Tibial nerve (tissue), 4 donors: ENCODE data around the gene SPTB. TPM values are rescaled to one million over a fixed set of nuclear protein-coding genes. Genes with fewer than 3 reads are reported as not detected.

Source experiments
- DNase-seq, 2 donors: peaks; one replicate each; pipeline ENCODE4 v3.0.0-alpha.2; 2019; ENCODE audit warnings: low spot score in 2 of 2
- H3K27ac ChIP-seq, 4 donors: fragments of 200-600 bp; sonication (generic) in 3 of 4; one replicate each; pipeline ENCODE4 v1.5.1; 2017 to 2019; ENCODE audit warnings: mild to moderate bottlenecking in 1 of 4
- H3K27me3 ChIP-seq, 2 donors: fragments of 200-600 bp; sonication (generic) in 1 of 2; one replicate each; pipeline versions ENCODE4 v1.5.1 to v1.6.0; 2017 to 2019
- H3K36me3 ChIP-seq, 3 donors: fragments of 200-600 bp; sonication (generic); one replicate each; pipeline ENCODE4 v1.5.1; 2018 to 2019
- H3K4me1 ChIP-seq, 4 donors: fragments of 200-600 bp; sonication (generic) in 3 of 4; one replicate each; pipeline ENCODE4 v1.5.1; 2017 to 2019
- H3K4me3 ChIP-seq, 4 donors: fragments of 200-600 bp; sonication (generic) in 3 of 4; one replicate each; pipeline ENCODE4 v1.5.1; 2017 to 2019; ENCODE audit warnings: mild to moderate bottlenecking in 1 of 4, moderate library complexity in 1 of 4
- H3K9me3 ChIP-seq, 4 donors: fragments of 200-600 bp; sonication (generic) in 3 of 4; one replicate each; pipeline ENCODE4 v1.5.1; 2017 to 2019
- EP300 ChIP-seq, 2 donors: sonication (generic); formaldehyde crosslinking; IDR thresholded peaks; one replicate each; pipeline ENCODE4 v1.6.1; 2017; ENCODE audit warnings: antibody characterized with exemption in 2 of 2, mild to moderate bottlenecking in 1 of 2
- POLR2A ChIP-seq, 2 donors: fragments of 450-650 bp; IDR thresholded peaks; one replicate each; pipeline ENCODE4 v1.6.1; 2017; ENCODE audit warnings: antibody characterized with exemption in 2 of 2, mild to moderate bottlenecking in 2 of 2, moderate library complexity in 2 of 2
- WGBS, 2 donors: methylation state at CpG; one replicate each; pipeline ENCODE4 v1.1.5; 2018; 5-methylcytosine and 5-hydroxymethylcytosine counted together
- total RNA-seq, 4 donors: library from RNA; depleted of rRNA; stranded (reverse); fragments of >200 nt; gene quantifications; one replicate each; pipeline ENCODE4 v1.1.0, GENCODE V29; 2016
- TF ChIP-seq, protein P1 (sequence below), 5 experiments: fragments of 200-600 bp in 3 of 5; fragments of 450-650 bp in 2 of 5; sonication (generic) in 3 of 5; IDR thresholded peaks; one replicate each; pipeline ENCODE4 v1.5.1; 2016 to 2019; ENCODE audit warnings: antibody characterized with exemption in 5 of 5, mild to moderate bottlenecking in 3 of 5, moderate library complexity in 2 of 5

The SPTB gene
- total RNA-seq, 4 donors from 2014 or later, result 4.5 to 12.6 (median 9.2) TPM

DNA sequence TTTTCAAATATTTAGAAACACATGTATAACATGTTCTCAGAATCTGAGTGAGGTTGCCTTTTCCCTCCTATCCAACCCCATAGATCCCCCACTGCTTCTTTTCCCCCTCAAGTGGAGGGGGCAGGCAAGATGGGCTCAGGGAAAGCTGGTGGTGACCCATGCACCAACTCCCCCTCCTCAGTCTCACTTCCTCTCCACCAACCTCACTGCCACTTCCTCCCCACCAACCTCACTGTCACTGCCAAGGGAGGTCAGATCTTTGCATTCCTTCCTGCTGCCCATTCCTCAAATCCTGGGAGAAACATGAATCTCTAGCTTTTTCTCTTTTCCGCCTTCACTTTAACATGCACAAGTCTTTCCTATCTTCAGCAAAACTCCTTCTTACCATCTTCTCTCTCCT is 48.7 kb downstream of the SPTB start:
- 90% methylated on average over 1 of the region's 1 CpG for WGBS, 2 donors
- DNase-seq, result no peak
- TF ChIP-seq, protein P1, sequence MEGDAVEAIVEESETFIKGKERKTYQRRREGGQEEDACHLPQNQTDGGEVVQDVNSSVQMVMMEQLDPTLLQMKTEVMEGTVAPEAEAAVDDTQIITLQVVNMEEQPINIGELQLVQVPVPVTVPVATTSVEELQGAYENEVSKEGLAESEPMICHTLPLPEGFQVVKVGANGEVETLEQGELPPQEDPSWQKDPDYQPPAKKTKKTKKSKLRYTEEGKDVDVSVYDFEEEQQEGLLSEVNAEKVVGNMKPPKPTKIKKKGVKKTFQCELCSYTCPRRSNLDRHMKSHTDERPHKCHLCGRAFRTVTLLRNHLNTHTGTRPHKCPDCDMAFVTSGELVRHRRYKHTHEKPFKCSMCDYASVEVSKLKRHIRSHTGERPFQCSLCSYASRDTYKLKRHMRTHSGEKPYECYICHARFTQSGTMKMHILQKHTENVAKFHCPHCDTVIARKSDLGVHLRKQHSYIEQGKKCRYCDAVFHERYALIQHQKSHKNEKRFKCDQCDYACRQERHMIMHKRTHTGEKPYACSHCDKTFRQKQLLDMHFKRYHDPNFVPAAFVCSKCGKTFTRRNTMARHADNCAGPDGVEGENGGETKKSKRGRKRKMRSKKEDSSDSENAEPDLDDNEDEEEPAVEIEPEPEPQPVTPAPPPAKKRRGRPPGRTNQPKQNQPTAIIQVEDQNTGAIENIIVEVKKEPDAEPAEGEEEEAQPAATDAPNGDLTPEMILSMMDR (IDR thresholded peaks at IDR 0.05), result no peak
- no peak for TF ChIP-seq EP300 (IDR thresholded peaks at IDR 0.05)
- TF ChIP-seq POLR2A (IDR thresholded peaks at IDR 0.05), result no peak
- Histone ChIP-seq H3K4me1 (no peaks in the 10 kb centered on the region), H3K9me3 (no peaks in the 10 kb centered on the region), H3K27ac (no peak overlapping the region), H3K4me3 (no peak overlapping the region), H3K36me3 (no peaks in the 10 kb centered on the region), H3K27me3 (no peaks in the 10 kb centered on the region)

- Histone ChIP-seq H3K27ac (no peak overlapping the region), H3K27me3 (no peaks in the 10 kb centered on the region), H3K36me3 (no peaks in the 10 kb centered on the region), H3K4me1 (peaks cover 0 to 6% (median 0%) of the 10 kb centered on the region in 4 donors), H3K4me3 (no peak overlapping the region), H3K9me3 (no peaks in the 10 kb centered on the region)
- no peak for DNase-seq
- TF ChIP-seq POLR2A (IDR thresholded peaks at IDR 0.05) (no peak), EP300 (IDR thresholded peaks at IDR 0.05) (no peak)
- TF ChIP-seq, protein P1 (IDR thresholded peaks at IDR 0.05), result no peak
- 76 to 95% methylated on average over 3 of the region's 3 CpGs for WGBS, 2 donors
Observed at GRCh38 chr14:64828071-64828470, 51.6 kb downstream of the SPTB start.

GRCh38 chr14:64826845-64827244 is 52.9 kb downstream of the SPTB start:
- peaks cover 0 to 7% (median 0%) of the 10 kb centered on the region in 4 donors for H3K4me1 ChIP-seq
- H3K27me3 ChIP-seq, result no peaks in the 10 kb centered on the region
- no peaks in the 10 kb centered on the region for H3K36me3 ChIP-seq
- no peak for DNase-seq
- WGBS, 2 donors, result 85 to 88% methylated on average over 6 of the region's 6 CpGs
- H3K9me3 ChIP-seq, result no peaks in the 10 kb centered on the region
- TF ChIP-seq EP300 (IDR thresholded peaks at IDR 0.05) (no peak), POLR2A (IDR thresholded peaks at IDR 0.05) (no peak)
- TF ChIP-seq, protein P1 (IDR thresholded peaks at IDR 0.05), result no peak
- no peak overlapping the region for H3K27ac ChIP-seq
- H3K4me3 ChIP-seq, result no peak overlapping the region

DNA sequence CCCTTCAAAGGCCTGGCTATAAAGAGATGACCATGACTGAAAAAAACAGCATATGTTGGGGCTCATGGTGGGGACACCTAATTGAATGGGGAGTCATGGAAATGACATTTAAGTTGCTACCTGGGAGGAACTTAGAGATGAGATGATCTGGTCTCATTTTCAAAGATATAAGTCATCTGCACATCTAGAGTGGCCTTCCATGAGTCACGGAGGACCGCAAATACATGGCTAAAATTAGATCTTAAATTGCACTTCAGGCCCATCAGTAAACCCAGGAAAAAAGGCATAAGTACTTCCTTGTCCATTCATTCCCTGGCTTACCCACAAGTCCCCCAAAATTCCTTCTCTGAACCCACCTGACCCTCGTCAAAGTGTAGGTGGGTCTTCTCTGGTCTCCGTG is 53.4 kb downstream of the SPTB start:
- TF ChIP-seq, protein P1 (IDR thresholded peaks at IDR 0.05), result no peak
- TF ChIP-seq POLR2A (IDR thresholded peaks at IDR 0.05), result no peak
- no peak for TF ChIP-seq EP300 (IDR thresholded peaks at IDR 0.05)
- DNase-seq, result no peak
- Histone ChIP-seq H3K4me1 (peaks cover 0 to 7% (median 0%) of the 10 kb centered on the region in 4 donors), H3K27me3 (no peaks in the 10 kb centered on the region), H3K4me3 (no peak overlapping the region), H3K9me3 (no peaks in the 10 kb centered on the region), H3K27ac (no peak overlapping the region), H3K36me3 (no peaks in the 10 kb centered on the region)
- 85% methylated on average over 4 of the region's 4 CpGs for WGBS, 2 donors

DNA sequence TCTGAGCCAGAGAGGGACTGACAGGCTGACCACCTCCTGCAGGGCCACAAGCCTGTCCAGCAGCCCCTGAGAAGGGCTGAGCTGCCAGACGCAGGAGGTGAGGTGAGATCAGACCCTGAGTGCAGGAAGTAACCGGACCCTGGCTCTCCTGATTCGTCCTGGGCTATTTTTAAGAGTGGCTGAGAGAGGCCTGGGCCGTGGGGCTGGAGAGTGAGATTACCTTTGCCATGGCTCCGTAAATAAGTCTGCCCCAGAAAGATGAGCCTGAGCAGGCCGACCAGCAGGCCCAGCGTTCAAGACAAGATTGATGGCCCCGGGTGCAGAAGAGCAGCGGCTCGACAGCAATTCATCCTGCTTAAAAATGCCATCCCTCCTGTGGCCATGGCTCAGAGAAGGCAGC is 54.2 kb downstream of the SPTB start:
- TF ChIP-seq POLR2A (IDR thresholded peaks at IDR 0.05) (no peak), EP300 (IDR thresholded peaks at IDR 0.05) (no peak)
- TF ChIP-seq, protein P1 (IDR thresholded peaks at IDR 0.05), result no peak
- Histone ChIP-seq H3K4me3 (no peak overlapping the region), H3K9me3 (no peaks in the 10 kb centered on the region), H3K4me1 (peaks cover 0 to 7% (median 0%) of the 10 kb centered on the region in 4 donors), H3K27ac (no peak overlapping the region), H3K27me3 (no peaks in the 10 kb centered on the region), H3K36me3 (no peaks in the 10 kb centered on the region)
- no peak for DNase-seq
- WGBS, 2 donors, result 59 to 63% methylated on average over 10 of the region's 10 CpGs
